Measurements from ENCODE around the gene CHD9NB.

DNA sequence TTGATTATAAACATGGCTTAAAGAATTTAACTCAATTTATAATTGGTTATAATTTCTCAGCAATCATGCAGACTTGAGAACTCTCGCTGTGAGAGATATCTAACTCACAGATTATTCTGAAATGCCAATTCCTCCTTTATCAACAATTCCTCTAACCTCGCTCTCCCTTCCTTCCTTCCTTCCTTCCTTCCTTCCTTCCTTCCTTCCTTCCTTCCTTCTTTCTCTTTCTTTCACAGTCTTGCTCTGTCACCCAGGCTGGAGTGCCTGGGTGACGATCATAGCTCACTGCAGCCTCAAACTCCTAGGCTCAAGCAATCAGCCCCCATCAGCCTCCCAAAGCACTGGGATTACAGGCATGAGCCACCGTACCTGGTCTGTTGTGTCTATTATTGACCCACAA, 44.5 kb upstream of the CHD9NB start:
- TF ChIP-seq EP300 (IDR thresholded peaks at IDR 0.05; ENCODE audit: low read depth): no peak
- TF ChIP-seq, protein P1, sequence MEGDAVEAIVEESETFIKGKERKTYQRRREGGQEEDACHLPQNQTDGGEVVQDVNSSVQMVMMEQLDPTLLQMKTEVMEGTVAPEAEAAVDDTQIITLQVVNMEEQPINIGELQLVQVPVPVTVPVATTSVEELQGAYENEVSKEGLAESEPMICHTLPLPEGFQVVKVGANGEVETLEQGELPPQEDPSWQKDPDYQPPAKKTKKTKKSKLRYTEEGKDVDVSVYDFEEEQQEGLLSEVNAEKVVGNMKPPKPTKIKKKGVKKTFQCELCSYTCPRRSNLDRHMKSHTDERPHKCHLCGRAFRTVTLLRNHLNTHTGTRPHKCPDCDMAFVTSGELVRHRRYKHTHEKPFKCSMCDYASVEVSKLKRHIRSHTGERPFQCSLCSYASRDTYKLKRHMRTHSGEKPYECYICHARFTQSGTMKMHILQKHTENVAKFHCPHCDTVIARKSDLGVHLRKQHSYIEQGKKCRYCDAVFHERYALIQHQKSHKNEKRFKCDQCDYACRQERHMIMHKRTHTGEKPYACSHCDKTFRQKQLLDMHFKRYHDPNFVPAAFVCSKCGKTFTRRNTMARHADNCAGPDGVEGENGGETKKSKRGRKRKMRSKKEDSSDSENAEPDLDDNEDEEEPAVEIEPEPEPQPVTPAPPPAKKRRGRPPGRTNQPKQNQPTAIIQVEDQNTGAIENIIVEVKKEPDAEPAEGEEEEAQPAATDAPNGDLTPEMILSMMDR (IDR thresholded peaks at IDR 0.05): no peak
- TF ChIP-seq POLR2A (IDR thresholded peaks at IDR 0.05): no peak
- no peak for TF ChIP-seq POLR2AphosphoS5 (IDR thresholded peaks at IDR 0.05)

Data from transverse colon (tissue), 4 donors.